A673 (cell line): Measurements from ENCODE around the gene CEP164. TPM values are rescaled to one million over a fixed set of nuclear protein-coding genes. Genes with fewer than 3 reads are reported as not detected.

ENCODE experiments used
- BruUV-seq: library from RNA; stranded (reverse); fragments of 400-500 nt; replicated peaks from 2 replicates; lab custom pipeline; 2021; lab: Mats Ljungman, UMichigan
- CTCF ChIA-PET: fragments of 300-600 bp; sonication (Branson Sonifier 250); formaldehyde crosslinking; loops from one replicate; lab custom pipeline; 2022; ENCODE audit warnings: antibody characterized with exemption; lab: Charles Lee
- POLR2A ChIA-PET: fragments of 300-600 bp; sonication (Branson Sonifier 250); formaldehyde crosslinking; loops from one replicate; lab custom pipeline; 2022; ENCODE audit warnings: antibody characterized with exemption; ENCODE audit not compliant: low non-redundant PET; lab: Charles Lee
- DNase-seq: peaks from one replicate; pipeline ENCODE4 v3.0.0-alpha.2; 2015; ENCODE audit warnings: low spot score
- H3K27ac ChIP-seq: fragments of 200-600 bp; sonication (generic); 2 replicates; pipeline ENCODE4 v1.5.1; 2016; ENCODE audit warnings: mixed run types, low read depth, mild to moderate bottlenecking, mixed read lengths, antibody characterized with exemption, low read length; ENCODE audit not compliant: poor library complexity, severe bottlenecking
- H3K27me3 ChIP-seq: fragments of 200-600 bp; sonication (generic); replicated peaks from 2 replicates; pipeline ENCODE4 v1.6.1; 2017; ENCODE audit warnings: mixed run types, low read depth, mild to moderate bottlenecking, mixed read lengths, antibody characterized with exemption, low read length; ENCODE audit not compliant: insufficient read depth, poor library complexity
- H3K36me3 ChIP-seq: fragments of 200-600 bp; sonication (generic); 2 replicates; pipeline ENCODE4 v1.6.1; 2016; ENCODE audit warnings: mixed run types, mild to moderate bottlenecking, mixed read lengths, antibody characterized with exemption, low read length; ENCODE audit not compliant: insufficient read depth, poor library complexity, severe bottlenecking
- H3K4me1 ChIP-seq: fragments of 200-600 bp; sonication (generic); 2 replicates; pipeline ENCODE4 v1.6.1; 2017; ENCODE audit warnings: mixed run types, mild to moderate bottlenecking, mixed read lengths, antibody characterized with exemption, low read length; ENCODE audit not compliant: insufficient read depth, poor library complexity, severe bottlenecking
- H3K4me3 ChIP-seq: fragments of 200-600 bp; sonication (generic); 2 replicates; pipeline ENCODE4 v1.5.1; 2016; ENCODE audit warnings: low read depth, mixed run types, mild to moderate bottlenecking, mixed read lengths, low read length; ENCODE audit not compliant: poor library complexity, severe bottlenecking
- H3K9me3 ChIP-seq: fragments of 200-600 bp; sonication (generic); 2 replicates; pipeline ENCODE4 v1.6.1; 2016; ENCODE audit warnings: mixed run types, low read depth, mild to moderate bottlenecking, mixed read lengths, antibody characterized with exemption, low read length; ENCODE audit not compliant: poor library complexity, severe bottlenecking
- EZH2 ChIP-seq: fragments of 200-600 bp; sonication (generic); IDR thresholded peaks from 2 replicates; pipeline ENCODE4 v1.6.1; 2017; ENCODE audit warnings: borderline replicate concordance, low read depth, mild to moderate bottlenecking, mixed read lengths, antibody characterized with exemption, low read length; ENCODE audit not compliant: poor library complexity, severe bottlenecking
- intact Hi-C: fragments of 100-400 bp; cut with micrococcal nuclease; formaldehyde crosslinking; loops from one replicate; pipeline ENCODE4 v1.10.0; 2022; ENCODE audit not compliant: unreplicated experiment
- total RNA-seq: library from RNA; stranded (reverse); gene quantifications from 2 replicates; pipeline ENCODE4 v1.2.3, GENCODE V29; 2021
- TF ChIP-seq, protein P1 (sequence below): fragments of 300-800, 200-600 bp; sonication (generic); conservative IDR thresholded peaks from 2 replicates; pipeline ENCODE4 v1.5.1; 2017; ENCODE audit warnings: low read depth, mild to moderate bottlenecking, antibody characterized with exemption, low read length, moderate library complexity, mixed read lengths

CEP164 gene
- total RNA-seq, 1 experiment from 2014 or later: 39.4 TPM

GRCh38 chr11:117430293-117430955, 102.8 kb downstream of the CEP164 start:
- no peaks in the 10 kb centered on the region for H3K4me1 ChIP-seq
- H3K4me3 ChIP-seq: no peak overlapping the region
- H3K36me3 ChIP-seq: no peaks in the 10 kb centered on the region
- BruUV-seq: no TSS peak
- intact Hi-C loops: no loop called here
- TF ChIP-seq, protein P1, sequence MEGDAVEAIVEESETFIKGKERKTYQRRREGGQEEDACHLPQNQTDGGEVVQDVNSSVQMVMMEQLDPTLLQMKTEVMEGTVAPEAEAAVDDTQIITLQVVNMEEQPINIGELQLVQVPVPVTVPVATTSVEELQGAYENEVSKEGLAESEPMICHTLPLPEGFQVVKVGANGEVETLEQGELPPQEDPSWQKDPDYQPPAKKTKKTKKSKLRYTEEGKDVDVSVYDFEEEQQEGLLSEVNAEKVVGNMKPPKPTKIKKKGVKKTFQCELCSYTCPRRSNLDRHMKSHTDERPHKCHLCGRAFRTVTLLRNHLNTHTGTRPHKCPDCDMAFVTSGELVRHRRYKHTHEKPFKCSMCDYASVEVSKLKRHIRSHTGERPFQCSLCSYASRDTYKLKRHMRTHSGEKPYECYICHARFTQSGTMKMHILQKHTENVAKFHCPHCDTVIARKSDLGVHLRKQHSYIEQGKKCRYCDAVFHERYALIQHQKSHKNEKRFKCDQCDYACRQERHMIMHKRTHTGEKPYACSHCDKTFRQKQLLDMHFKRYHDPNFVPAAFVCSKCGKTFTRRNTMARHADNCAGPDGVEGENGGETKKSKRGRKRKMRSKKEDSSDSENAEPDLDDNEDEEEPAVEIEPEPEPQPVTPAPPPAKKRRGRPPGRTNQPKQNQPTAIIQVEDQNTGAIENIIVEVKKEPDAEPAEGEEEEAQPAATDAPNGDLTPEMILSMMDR: no peak
- no peak for TF ChIP-seq EZH2
- ChIA-PET POLR2A (no interaction called here), CTCF (interaction anchor here (0.6 kb wide), 1 partner anchor 265 kb away, joined by 4 read pairs; no protein-coding TSS in a partner anchor)
- no peak for DNase-seq
- no peaks in the 10 kb centered on the region for H3K9me3 ChIP-seq
- H3K27ac ChIP-seq: no peak overlapping the region
- H3K27me3 ChIP-seq: peaks cover 12% of the 10 kb centered on the region

- Histone ChIP-seq H3K36me3 (no peaks in the 10 kb centered on the region), H3K27ac (no peak overlapping the region), H3K9me3 (no peaks in the 10 kb centered on the region), H3K4me3 (no peak overlapping the region), H3K4me1 (no peaks in the 10 kb centered on the region), H3K27me3 (peaks cover 12% of the 10 kb centered on the region)
- DNase-seq: no peak
- intact Hi-C loops: no loop called here
- BruUV-seq: no TSS peak
- ChIA-PET CTCF (no interaction called here), POLR2A (no interaction called here)
- no peak for TF ChIP-seq EZH2
- TF ChIP-seq, protein P1: no peak
These were observed 103.8 kb downstream of the CEP164 start for GRCh38 chr11:117431436-117431835.

DNA sequence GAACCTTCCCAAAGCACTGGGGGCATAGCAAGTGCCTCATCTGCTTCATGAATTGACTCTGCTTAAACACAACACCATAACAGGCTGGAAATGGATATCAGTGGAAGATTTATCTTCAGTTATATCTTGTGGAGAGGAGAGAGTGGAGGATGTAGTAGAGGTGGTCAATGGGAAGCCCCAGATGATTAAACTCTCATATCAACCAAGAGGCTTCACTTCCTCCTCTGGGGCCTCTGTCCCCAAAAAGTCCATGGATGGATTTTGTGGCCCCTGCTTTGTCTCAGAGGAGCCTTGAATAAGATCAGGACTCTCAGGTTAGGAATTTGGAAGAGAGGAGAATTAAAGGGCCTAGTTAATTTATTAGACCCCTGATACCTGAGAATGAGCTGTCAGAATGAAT, 106.1 kb downstream of the CEP164 start:
- TF ChIP-seq EZH2: no peak
- TF ChIP-seq, protein P1: no peak
- Histone ChIP-seq H3K27me3 (peaks cover 12% of the 10 kb centered on the region), H3K4me1 (no peaks in the 10 kb centered on the region), H3K9me3 (no peaks in the 10 kb centered on the region), H3K4me3 (no peak overlapping the region), H3K36me3 (no peaks in the 10 kb centered on the region), H3K27ac (no peak overlapping the region)
- no TSS peak for BruUV-seq
- intact Hi-C loops: no loop called here
- CTCF ChIA-PET: no interaction called here
- POLR2A ChIA-PET: no interaction called here
- no peak for DNase-seq
